Measurements from ENCODE around the gene UBXN6. TPM values are rescaled to one million over a fixed set of nuclear protein-coding genes. Genes with fewer than 3 reads are reported as not detected.

UBXN6 gene
- total RNA-seq, 2 experiments from 2014 or later, result 54.5 to 58.4 TPM

- no peak for TF ChIP-seq CTCF (IDR thresholded peaks at IDR 0.05)
- no peaks in the 10 kb centered on the region for H3K9me3 ChIP-seq (ENCODE audit: control insufficient read depth in 1 of 2, insufficient read depth in 1 of 2, low read length in 2 of 2)
- H3K27me3 Mint-ChIP-seq, result no peaks in the 10 kb centered on the region
- POLR2A ChIA-PET, result no interaction called here
- peaks cover 16% of the 10 kb centered on the region for H3K36me3 Mint-ChIP-seq (ENCODE audit: low read depth)
- ATAC-seq (ENCODE audit: poor library complexity) (no peak), DNase-seq (no peak)
- intact Hi-C loops (cut with DNase I, micrococcal nuclease), result loop anchor here in 1 of 2 experiments (10.0 kb wide), 2 partner anchors 389 to 1219 kb away; partner anchors contain the start of genes FEM1A, SAFB and SAFB2
- H3K4me3 ChIP-seq (ENCODE audit: low read length), result no peak overlapping the region
- no peaks in the 10 kb centered on the region for H3K9me3 Mint-ChIP-seq
- CTCF ChIA-PET, result no interaction called here
- no peak overlapping the region for H3K27ac Mint-ChIP-seq
- no peaks in the 10 kb centered on the region for H3K27me3 ChIP-seq (ENCODE audit: control insufficient read depth in 1 of 2, insufficient read depth in 2 of 2, low read length in 2 of 2)
- H3K4me3 Mint-ChIP-seq, result peak overlapping the region; percentile 63
- H3K27ac ChIP-seq (ENCODE audit: low read depth in 1 of 2, low read length in 2 of 2), result no peak overlapping the region
- H3K36me3 ChIP-seq (ENCODE audit: insufficient read depth, low read length), result peaks cover 7% of the 10 kb centered on the region
- peaks cover 19% of the 10 kb centered on the region for H3K4me1 ChIP-seq (ENCODE audit: insufficient read depth, low read length)
- peaks cover 29% of the 10 kb centered on the region for H3K4me1 Mint-ChIP-seq (ENCODE audit: low read depth)
Measured at GRCh38 chr19:4405977-4406376, 51.6 kb downstream of the UBXN6 start.

- ChIA-PET CTCF (interaction anchor here (1.3 to 3.2 kb wide), 2 partner anchors 34 to 35 kb away, joined by 3 to 63 read pairs; no protein-coding TSS in a partner anchor), POLR2A (interaction anchor here (0.8 to 3.3 kb wide), 4 partner anchors 33 to 135 kb away, joined by 3 to 33 read pairs (median 22); partner anchors contain the start of genes HDGFL2 and MPND)
- no peaks in the 10 kb centered on the region for H3K9me3 Mint-ChIP-seq
- no peak for ATAC-seq (ENCODE audit: poor library complexity)
- H3K27ac Mint-ChIP-seq, result peak overlapping the region; percentile 69
- Histone ChIP-seq H3K4me3 (ENCODE audit: low read length) (peak overlapping the region; percentile 85), H3K36me3 (ENCODE audit: insufficient read depth, low read length) (peaks cover under 1% of the 10 kb centered on the region), H3K27me3 (ENCODE audit: control insufficient read depth in 1 of 2, insufficient read depth in 2 of 2, low read length in 2 of 2) (no peaks in the 10 kb centered on the region), H3K4me1 (ENCODE audit: insufficient read depth, low read length) (peaks cover 41% of the 10 kb centered on the region), H3K27ac (ENCODE audit: low read depth in 1 of 2, low read length in 2 of 2) (peak overlapping the region in 1 of 2 donors; percentile 41), H3K9me3 (ENCODE audit: control insufficient read depth in 1 of 2, insufficient read depth in 1 of 2, low read length in 2 of 2) (no peaks in the 10 kb centered on the region)
- peak overlapping the region; percentile 86 for H3K4me3 Mint-ChIP-seq
- peaks cover 16% of the 10 kb centered on the region for H3K36me3 Mint-ChIP-seq (ENCODE audit: low read depth)
- peaks cover 52% of the 10 kb centered on the region for H3K4me1 Mint-ChIP-seq (ENCODE audit: low read depth)
- TF ChIP-seq CTCF (IDR thresholded peaks at IDR 0.05), result no peak
- DNase-seq, result no peak
- intact Hi-C loops (cut with DNase I, micrococcal nuclease), result loop anchor here (2.0 to 10.0 kb wide), 8 partner anchors 54 to 1222 kb away; partner anchors contain the start of genes EEF2 (in 1 of the 2), FEM1A (in 1 of the 2), MPND (in 1 of the 2) and PIAS4 (in 1 of the 2)
- no peaks in the 10 kb centered on the region for H3K27me3 Mint-ChIP-seq
Measured at GRCh38 chr19:4403005-4403761, 54.4 kb downstream of the UBXN6 start.

GRCh38 chr19:4402171-4403004 lies 55.2 kb downstream of the UBXN6 start, which contains the start of gene CHAF1A:
TSS of gene CHAF1A (plus strand) at chr19:4402640. CDS start at chr19:4402763, 123 bp downstream.
- peak within 1 kb of the TSS; percentile 95 for H3K27ac Mint-ChIP-seq
- peak within 1 kb of the TSS; percentile 91 for H3K4me3 Mint-ChIP-seq
- no peak for TF ChIP-seq CTCF (IDR thresholded peaks at IDR 0.05)
- intact Hi-C loops (cut with DNase I, micrococcal nuclease), result loop anchor here (1.0 to 10.0 kb wide), 13 partner anchors 55 to 1222 kb away; partner anchors contain the start of genes UBXN6 (in 2 of the 2), EEF2 (in 1 of the 2), FEM1A (in 1 of the 2) and HDGFL2 (in 1 of the 2)
- H3K9me3 ChIP-seq (ENCODE audit: control insufficient read depth in 1 of 2, insufficient read depth in 1 of 2, low read length in 2 of 2), result no peaks in the 10 kb centered on the region
- DNase-seq, result peak; percentile 95 to 100 (median 98)
- H3K4me1 ChIP-seq (ENCODE audit: insufficient read depth, low read length), result peaks cover 49% of the 10 kb centered on the region
- H3K4me1 Mint-ChIP-seq (ENCODE audit: low read depth), result peaks cover 56% of the 10 kb centered on the region
- peak within 1 kb of the TSS; percentile 85 for H3K4me3 ChIP-seq (ENCODE audit: low read length)
- peaks cover 16% of the 10 kb centered on the region for H3K36me3 Mint-ChIP-seq (ENCODE audit: low read depth)
- no peaks in the 10 kb centered on the region for H3K27me3 ChIP-seq (ENCODE audit: control insufficient read depth in 1 of 2, insufficient read depth in 2 of 2, low read length in 2 of 2)
- POLR2A ChIA-PET, result interaction anchor here (0.5 to 3.3 kb wide), 13 partner anchors 22 to 1318 kb away, joined by 3 to 33 read pairs (median 5); partner anchors contain the start of genes CATSPERD, DPP9, EEF2 and FEM1A
- H3K27me3 Mint-ChIP-seq, result no peaks in the 10 kb centered on the region
- CTCF ChIA-PET, result interaction anchor here (1.3 to 3.2 kb wide), 3 partner anchors 34 to 155 kb away, joined by 3 to 63 read pairs (median 4); partner anchors contain the start of gene YJU2
- peak; percentile 90 for ATAC-seq (ENCODE audit: poor library complexity)
- H3K9me3 Mint-ChIP-seq, result no peaks in the 10 kb centered on the region
- H3K27ac ChIP-seq (ENCODE audit: low read depth in 1 of 2, low read length in 2 of 2), result peak within 1 kb of the TSS; percentile 82 to 93
- H3K36me3 ChIP-seq (ENCODE audit: insufficient read depth, low read length), result peaks cover 8% of the 10 kb centered on the region
